Activated CD4-positive, alpha-beta T cell treated with anti-CD3 and anti-CD28 coated beads, Interleukin-2, amount 10 ng/mL, durations not matched to agents 24 days and 14 days (primary cell): ENCODE results near the gene C12orf43. TPM values are rescaled to one million over a fixed set of nuclear protein-coding genes. Genes with fewer than 3 reads are reported as not detected.
"Not testable (repeated sequence)": the region's sequence is repeated elsewhere in the genome, so short reads cannot be mapped to it uniquely, and the experiment has no call there.

Experiments used
- DNase-seq: peaks from one replicate; pipeline ENCODE4 v3.0.0; 2022
- H3K27ac Mint-ChIP-seq: one replicate; pipeline ENCODE4 v1.8.0; 2022; ENCODE audit warnings: mild to moderate bottlenecking, mixed read lengths
- H3K27me3 Mint-ChIP-seq: one replicate; pipeline ENCODE4 v1.8.0; 2022; ENCODE audit warnings: mixed read lengths
- H3K36me3 Mint-ChIP-seq: one replicate; pipeline ENCODE4 v1.8.0; 2022; ENCODE audit warnings: low read depth, mild to moderate bottlenecking, mixed read lengths
- H3K4me1 Mint-ChIP-seq: one replicate; pipeline ENCODE4 v1.8.0; 2021; ENCODE audit warnings: mixed read lengths
- H3K4me3 Mint-ChIP-seq: one replicate; pipeline ENCODE4 v1.8.0; 2022; ENCODE audit warnings: mild to moderate bottlenecking, moderate library complexity, mixed read lengths
- H3K9me3 Mint-ChIP-seq: one replicate; pipeline ENCODE4 v1.8.0; 2021; ENCODE audit warnings: mixed read lengths
- intact Hi-C: fragments of 100-400 bp; cut with micrococcal nuclease; formaldehyde crosslinking; loops from one replicate; pipeline ENCODE4 v1.15.1; 2023
- total RNA-seq: library from RNA; stranded (reverse); gene quantifications from 2 replicates; pipeline ENCODE4 v1.2.3, GENCODE V29; 2022

C12orf43 gene
- total RNA-seq, 1 donor from 2014 or later = 35.3 TPM

DNA sequence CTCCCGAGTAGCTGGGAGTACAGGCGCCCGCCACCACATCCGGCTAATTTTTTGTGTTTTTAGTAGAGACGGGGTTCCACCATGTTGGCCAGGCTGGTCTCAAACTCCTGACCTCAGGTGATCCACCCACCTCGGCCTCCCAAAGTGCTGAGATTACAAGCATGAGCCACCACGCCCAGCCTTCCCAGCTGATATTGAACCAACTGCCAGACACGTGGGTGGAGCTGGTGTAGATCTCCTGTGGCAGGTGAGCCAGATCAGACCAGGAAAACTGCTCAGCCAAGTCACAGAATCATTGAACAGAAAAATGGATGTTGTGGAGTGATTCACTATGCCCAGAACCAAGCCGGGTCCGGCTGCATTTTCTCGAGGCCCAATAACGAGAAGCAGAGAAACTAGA, 31.1 kb upstream of the C12orf43 start:
- H3K27ac Mint-ChIP-seq, DNase-seq, H3K36me3 Mint-ChIP-seq, intact Hi-C loops, H3K9me3 Mint-ChIP-seq, H3K4me3 Mint-ChIP-seq: not testable (repeated sequence)
- H3K4me1 Mint-ChIP-seq = peaks cover 13% of the 10 kb centered on the region
- peaks cover 29% of the 10 kb centered on the region for H3K27me3 Mint-ChIP-seq

- DNase-seq = no peak
- Mint-ChIP-seq H3K4me1 (peaks cover 24% of the 10 kb centered on the region), H3K9me3 (no peaks in the 10 kb centered on the region), H3K27me3 (peaks cover 24% of the 10 kb centered on the region), H3K36me3 (no peaks in the 10 kb centered on the region), H3K27ac (no peak overlapping the region), H3K4me3 (no peak overlapping the region)
- intact Hi-C loops = no loop called here
These were observed 26.8 kb upstream of the C12orf43 start for GRCh38 chr12:121043067-121043466.

GRCh38 chr12:121038861-121039668, 22.8 kb upstream of the C12orf43 start, which contains the start of gene OASL:
Gene OASL (minus strand): TSS chr12:121039246. CDS start chr12:121038971, 275 bp downstream.
- H3K4me1 Mint-ChIP-seq = peaks cover 44% of the 10 kb centered on the region

GRCh38 chr12:121036810-121037326, 20.6 kb upstream of the C12orf43 start:
- Mint-ChIP-seq H3K4me1 (peaks cover 54% of the 10 kb centered on the region), H3K4me3 (peak overlapping the region; percentile 89), H3K27me3 (peaks cover 1% of the 10 kb centered on the region), H3K9me3 (no peaks in the 10 kb centered on the region), H3K36me3 (peaks cover 27% of the 10 kb centered on the region), H3K27ac (peak overlapping the region; percentile 81)
- no peak for DNase-seq
- intact Hi-C loops = loop anchor here (1.0 to 5.0 kb wide), 4 partner anchors 21 to 235 kb away; partner anchors contain the start of gene C12orf43

More at GRCh38 chr12:121038861-121039668, 22.8 kb upstream of the C12orf43 start, which contains the start of gene OASL:
- peaks cover 17% of the 10 kb centered on the region for H3K36me3 Mint-ChIP-seq
- H3K27ac Mint-ChIP-seq = peak within 1 kb of the TSS; percentile 85
- no peaks in the 10 kb centered on the region for H3K9me3 Mint-ChIP-seq
- intact Hi-C loops = loop anchor here (1.0 to 5.0 kb wide), 3 partner anchors 21 to 237 kb away; no protein-coding TSS in a partner anchor
- H3K27me3 Mint-ChIP-seq = peaks cover 13% of the 10 kb centered on the region
- H3K4me3 Mint-ChIP-seq = peak within 1 kb of the TSS; percentile 89
- DNase-seq = peak; percentile 89

- Mint-ChIP-seq H3K9me3 (no peaks in the 10 kb centered on the region), H3K27ac (peak overlapping the region; percentile 80)
- no peak for DNase-seq
These were observed 18.5 kb upstream of the C12orf43 start for GRCh38 chr12:121034616-121035305.

DNA sequence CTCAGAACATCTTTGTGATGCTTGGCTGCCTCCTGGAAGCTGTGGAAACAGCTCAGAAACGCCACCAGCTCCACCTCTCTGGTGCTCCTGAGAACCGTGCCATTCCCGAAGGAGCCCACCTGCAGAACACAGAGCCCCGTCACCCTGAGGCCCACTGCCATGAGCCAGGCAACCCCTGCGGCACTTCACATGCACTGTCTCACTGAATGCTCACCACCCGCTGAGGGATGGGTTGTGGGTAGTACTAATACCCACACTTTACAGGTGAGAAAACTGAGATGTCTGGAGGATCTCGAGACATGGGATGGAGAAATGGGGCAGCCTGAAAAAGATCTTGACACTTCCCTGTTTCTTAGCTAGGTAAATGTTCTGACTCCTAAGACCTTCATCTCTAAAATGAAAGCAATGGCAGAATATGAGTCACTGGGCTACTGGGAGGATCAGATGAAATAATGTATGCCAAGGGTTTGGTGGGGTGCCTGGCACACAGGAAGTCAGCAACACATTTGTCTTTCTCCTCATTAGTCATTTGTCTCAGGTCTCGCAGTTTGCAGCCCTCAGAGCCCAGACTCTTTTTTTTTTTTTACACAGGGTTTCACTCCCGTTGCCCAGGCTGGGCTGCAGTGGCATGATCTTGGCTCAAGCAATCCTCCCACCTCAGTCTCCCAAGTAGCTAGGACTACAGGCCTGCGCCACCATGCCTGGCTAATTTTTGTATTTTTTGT, 17.5 kb upstream of the C12orf43 start:
- H3K4me3 Mint-ChIP-seq = peak overlapping the region; percentile 60
- no peaks in the 10 kb centered on the region for H3K9me3 Mint-ChIP-seq
- intact Hi-C loops = loop anchor here (1.0 to 2.0 kb wide), 2 partner anchors 27 to 177 kb away; partner anchors contain the start of gene P2RX4
- H3K27me3 Mint-ChIP-seq = no peaks in the 10 kb centered on the region
- H3K4me1 Mint-ChIP-seq = peaks cover 52% of the 10 kb centered on the region
- DNase-seq = peak; percentile 79
- H3K27ac Mint-ChIP-seq = peak overlapping the region; percentile 80
- peaks cover 40% of the 10 kb centered on the region for H3K36me3 Mint-ChIP-seq

More at GRCh38 chr12:121034616-121035305, 18.5 kb upstream of the C12orf43 start:
- intact Hi-C loops = loop anchor here (1.0 to 5.0 kb wide), 4 partner anchors 26 to 232 kb away; partner anchors contain the start of gene P2RX4
- H3K27me3 Mint-ChIP-seq = no peaks in the 10 kb centered on the region
- peaks cover 57% of the 10 kb centered on the region for H3K4me1 Mint-ChIP-seq
- H3K4me3 Mint-ChIP-seq = peak overlapping the region; percentile 60
- peaks cover 40% of the 10 kb centered on the region for H3K36me3 Mint-ChIP-seq

DNA sequence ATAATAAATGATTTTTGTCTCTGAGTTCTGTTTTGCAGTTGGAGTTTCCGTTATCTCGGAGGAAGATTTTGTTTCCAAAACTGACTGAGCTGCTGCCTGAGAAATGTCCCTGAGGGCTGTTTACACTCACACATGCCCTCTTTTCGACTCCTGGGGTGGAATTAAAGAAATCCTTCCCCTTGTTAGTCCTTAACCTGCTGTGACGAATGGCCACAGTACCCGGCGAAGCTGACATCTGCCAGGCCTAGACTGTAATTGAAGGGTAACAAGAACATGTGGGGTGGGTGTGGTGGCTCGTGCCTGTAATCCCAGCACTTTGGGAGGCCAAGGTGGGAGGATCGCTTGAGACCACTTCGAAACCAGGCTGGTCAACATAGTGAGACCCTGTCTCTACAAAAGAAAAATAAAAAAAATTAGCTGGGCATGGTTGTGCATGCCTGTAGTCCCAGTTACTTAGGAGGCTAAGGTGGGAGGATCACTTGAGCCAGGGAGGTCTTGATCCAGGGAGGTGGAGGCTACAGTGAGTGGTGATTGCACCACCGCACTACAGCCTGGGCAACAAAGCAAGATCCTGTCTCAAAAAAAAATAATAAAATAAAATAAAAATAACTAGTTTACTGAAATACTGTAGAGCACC, 14.4 kb upstream of the C12orf43 start:
- peak overlapping the region; percentile 65 for H3K27ac Mint-ChIP-seq
- intact Hi-C loops = no loop called here
- no peak for DNase-seq
- no peak overlapping the region for H3K4me3 Mint-ChIP-seq
- H3K27me3 Mint-ChIP-seq = no peaks in the 10 kb centered on the region
- peaks cover 34% of the 10 kb centered on the region for H3K4me1 Mint-ChIP-seq
- peaks cover 60% of the 10 kb centered on the region for H3K36me3 Mint-ChIP-seq
- H3K9me3 Mint-ChIP-seq = no peaks in the 10 kb centered on the region

DNA sequence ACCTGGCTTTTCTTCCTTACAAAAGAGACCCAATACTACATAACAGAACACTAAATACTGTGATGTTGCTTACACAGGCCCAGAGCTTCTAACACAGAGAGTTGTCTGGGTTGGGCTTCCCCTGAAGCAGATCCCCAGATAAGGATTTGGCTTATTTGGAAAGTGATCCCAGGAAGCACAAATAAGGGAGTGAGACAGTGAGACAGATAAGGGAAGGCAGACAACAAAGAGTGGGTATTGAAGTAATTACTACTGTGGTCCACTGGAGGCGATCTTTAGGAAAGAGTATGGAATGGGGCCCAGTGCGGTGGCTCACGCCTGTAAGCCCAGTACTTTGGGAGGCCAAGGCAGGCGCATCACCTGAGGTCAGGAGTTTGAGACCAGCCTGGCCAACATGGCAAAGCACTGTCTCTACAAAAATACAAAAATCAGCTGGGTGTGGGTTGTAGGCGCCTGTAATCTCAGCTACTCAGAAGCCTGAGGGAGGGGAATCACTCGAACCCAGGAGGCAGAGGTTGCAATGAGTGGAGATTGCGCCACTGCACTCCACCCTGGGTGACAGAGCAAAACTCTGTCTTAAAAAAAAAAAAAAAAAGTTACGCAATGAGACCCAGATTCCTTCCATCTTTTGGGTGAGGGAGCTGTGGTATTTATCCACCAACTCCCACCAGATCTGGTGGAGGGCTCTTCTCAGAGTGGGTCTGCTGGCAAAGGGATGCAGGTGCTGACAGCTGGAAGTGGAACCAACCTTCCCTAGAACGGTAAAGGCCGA, 10.2 kb upstream of the C12orf43 start:
- H3K4me1 Mint-ChIP-seq = peaks cover 4% of the 10 kb centered on the region
- peaks cover 54% of the 10 kb centered on the region for H3K36me3 Mint-ChIP-seq
- H3K27me3 Mint-ChIP-seq = no peaks in the 10 kb centered on the region
- intact Hi-C loops = no loop called here
- H3K4me3 Mint-ChIP-seq = no peak overlapping the region
- no peak overlapping the region for H3K27ac Mint-ChIP-seq
- H3K9me3 Mint-ChIP-seq = no peaks in the 10 kb centered on the region
- no peak for DNase-seq

- no peaks in the 10 kb centered on the region for H3K27me3 Mint-ChIP-seq
- intact Hi-C loops = no loop called here
- H3K4me1 Mint-ChIP-seq = no peaks in the 10 kb centered on the region
- DNase-seq = no peak
- H3K9me3 Mint-ChIP-seq = no peaks in the 10 kb centered on the region
- peak overlapping the region; percentile 25 for H3K27ac Mint-ChIP-seq
- H3K4me3 Mint-ChIP-seq = no peak overlapping the region
- H3K36me3 Mint-ChIP-seq = peaks cover 48% of the 10 kb centered on the region
These were observed 9.3 kb upstream of the C12orf43 start for GRCh38 chr12:121025442-121026226.

DNA sequence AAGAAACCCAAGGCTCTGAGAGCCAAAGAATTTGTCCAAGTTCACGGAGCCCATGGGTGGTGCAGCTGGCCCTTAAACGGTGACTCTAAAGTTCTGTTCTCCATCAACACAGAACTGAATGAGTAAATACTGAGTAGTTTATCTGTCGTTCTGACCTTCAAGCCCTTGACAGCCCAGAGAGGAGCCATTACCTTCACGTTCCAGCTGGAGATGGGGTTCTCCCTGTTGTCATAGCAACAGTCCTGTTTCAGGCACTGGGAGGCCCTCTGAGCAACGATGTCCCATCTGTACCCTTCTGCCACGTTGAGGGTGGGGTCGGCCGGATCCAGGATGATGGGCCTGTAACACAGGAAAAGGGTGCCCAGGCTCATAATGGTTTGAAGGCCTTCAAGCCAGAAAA, 7.5 kb upstream of the C12orf43 start:
- intact Hi-C loops = no loop called here
- Mint-ChIP-seq H3K4me3 (no peak overlapping the region), H3K36me3 (peaks cover 50% of the 10 kb centered on the region), H3K27ac (no peak overlapping the region), H3K9me3 (no peaks in the 10 kb centered on the region), H3K27me3 (no peaks in the 10 kb centered on the region), H3K4me1 (no peaks in the 10 kb centered on the region)
- DNase-seq = no peak

GRCh38 chr12:121022713-121023112, 6.4 kb upstream of the C12orf43 start:
- Mint-ChIP-seq H3K36me3 (peaks cover 45% of the 10 kb centered on the region), H3K27ac (no peak overlapping the region), H3K4me3 (no peak overlapping the region), H3K27me3 (no peaks in the 10 kb centered on the region), H3K9me3 (no peaks in the 10 kb centered on the region), H3K4me1 (no peaks in the 10 kb centered on the region)
- intact Hi-C loops = no loop called here
- no peak for DNase-seq

DNA sequence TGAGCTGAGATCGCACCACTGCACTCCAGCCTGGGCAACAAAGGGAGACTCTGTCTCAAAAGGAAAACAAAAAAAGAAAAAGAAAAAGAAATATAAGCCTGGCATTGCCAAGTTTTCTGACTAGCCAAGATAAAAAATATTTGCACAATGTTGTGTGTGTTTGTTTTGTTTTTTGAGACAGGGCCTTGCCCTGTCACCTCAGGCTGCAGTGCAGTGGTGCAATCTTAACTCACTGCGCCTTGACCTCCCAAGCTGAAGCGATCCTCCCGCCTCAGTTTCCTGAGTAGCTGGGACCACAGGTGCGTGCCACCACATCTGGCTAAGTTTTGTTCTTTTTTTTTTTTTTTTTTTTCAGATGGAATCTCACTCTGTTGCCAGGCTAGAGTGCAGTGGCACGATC, 5.5 kb upstream of the C12orf43 start:
- Mint-ChIP-seq H3K36me3 (peaks cover 36% of the 10 kb centered on the region), H3K27me3 (no peaks in the 10 kb centered on the region), H3K27ac (no peak overlapping the region), H3K4me3 (no peak overlapping the region), H3K9me3 (no peaks in the 10 kb centered on the region), H3K4me1 (no peaks in the 10 kb centered on the region)
- intact Hi-C loops = no loop called here
- DNase-seq = no peak
